Measurements from ENCODE around the gene ZNF445.

ZNF445 gene

DNA sequence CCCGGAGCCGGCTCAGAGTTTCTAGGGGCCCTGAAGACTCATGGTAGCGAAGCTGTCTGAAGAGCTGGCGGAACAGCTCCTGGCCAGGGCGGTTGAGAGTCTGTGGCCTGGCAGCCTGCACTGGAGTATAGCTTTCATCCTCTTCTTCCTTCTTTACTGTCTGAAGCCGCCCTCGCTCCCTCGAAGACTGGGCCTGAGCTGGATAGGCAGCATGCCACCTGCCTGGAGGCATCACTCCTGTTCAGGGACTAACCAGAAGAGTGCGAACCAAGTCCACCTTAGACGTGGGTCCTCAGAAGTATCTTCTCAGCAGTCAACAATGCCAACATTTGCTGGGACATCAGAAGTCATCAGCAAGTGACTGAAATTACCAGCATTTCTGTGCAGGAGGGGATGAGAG is 22.2 kb downstream of the ZNF445 start:
- H3K27ac ChIP-seq, result no peak overlapping the region

GRCh38 chr3:44454258-44454657 is 23.2 kb downstream of the ZNF445 start:
- no peak overlapping the region for H3K27ac ChIP-seq
- no peak for TF ChIP-seq CTCF (conservative IDR thresholded peaks at IDR 0.05)

More for the DNA sequence above, 22.2 kb downstream of the ZNF445 start:
- TF ChIP-seq CTCF (conservative IDR thresholded peaks at IDR 0.05), result no peak

- no peak for TF ChIP-seq CTCF (conservative IDR thresholded peaks at IDR 0.05)
- no peak overlapping the region for H3K27ac ChIP-seq
Measured at GRCh38 chr3:44451441-44451840, 26.0 kb downstream of the ZNF445 start.

DNA sequence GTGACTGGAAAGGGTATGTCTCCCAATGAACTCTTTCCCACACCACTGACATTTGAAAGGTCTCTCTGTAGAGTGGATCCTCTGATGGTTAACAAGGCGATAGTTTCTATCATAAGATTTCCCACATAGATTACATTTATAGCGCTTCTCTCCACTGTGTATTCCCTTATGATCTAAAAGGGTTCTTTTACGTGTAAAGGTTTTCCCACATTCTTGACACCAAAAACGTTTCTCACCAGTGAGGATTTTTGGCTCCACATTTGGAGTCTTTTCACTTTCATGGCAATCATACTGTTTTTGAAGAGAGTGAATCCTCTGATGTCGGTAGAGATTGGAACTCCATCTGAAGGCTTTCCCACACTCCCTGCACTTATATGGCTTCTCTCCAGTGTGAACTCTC is 30.5 kb downstream of the ZNF445 start:
- no peak for TF ChIP-seq CTCF (conservative IDR thresholded peaks at IDR 0.05)
- no peak overlapping the region for H3K27ac ChIP-seq

- no peak for TF ChIP-seq CTCF (conservative IDR thresholded peaks at IDR 0.05)
- no peak overlapping the region for H3K27ac ChIP-seq
Measured at GRCh38 chr3:44445786-44446185, 31.7 kb downstream of the ZNF445 start.

- H3K27ac ChIP-seq, result no peak overlapping the region
- TF ChIP-seq CTCF (conservative IDR thresholded peaks at IDR 0.05), result no peak
Measured at GRCh38 chr3:44444896-44445691, 32.4 kb downstream of the ZNF445 start.

- no peak overlapping the region for H3K27ac ChIP-seq
Measured at GRCh38 chr3:44444437-44444836, 33.0 kb downstream of the ZNF445 start.

More at GRCh38 chr3:44444437-44444836, 33.0 kb downstream of the ZNF445 start:
- TF ChIP-seq CTCF (conservative IDR thresholded peaks at IDR 0.05), result no peak

Data from VCaP (cell line).